Hepatocyte (in vitro differentiated cells): ENCODE results near the gene WHAMM. TPM values are rescaled to one million over a fixed set of nuclear protein-coding genes. Genes with fewer than 3 reads are reported as not detected.

Experiments used
- DNase-seq: peaks from one replicate; pipeline ENCODE4 v3.0.0-alpha.2; 2016; ENCODE audit warnings: low spot score
- H2AFZ ChIP-seq: fragments of 200-600 bp; sonication (generic); 2 replicates; pipeline ENCODE4 v1.6.0; 2016; ENCODE audit warnings: antibody characterized with exemption, mild to moderate bottlenecking
- H3K27ac ChIP-seq: fragments of 200-600 bp; sonication (generic); 2 replicates; pipeline ENCODE4 v1.5.1; 2016; ENCODE audit warnings: mild to moderate bottlenecking
- H3K27me3 ChIP-seq: fragments of 200-600 bp; sonication (generic); 2 replicates; pipeline ENCODE4 v1.6.1; 2016
- H3K36me3 ChIP-seq: fragments of 200-600 bp; sonication (generic); replicated peaks from 2 replicates; pipeline ENCODE4 v1.5.1; 2016; ENCODE audit warnings: low read depth; ENCODE audit not compliant: insufficient read depth
- H3K4me1 ChIP-seq: fragments of 200-600 bp; sonication (generic); 2 replicates; pipeline ENCODE4 v1.5.1; 2016; ENCODE audit warnings: mild to moderate bottlenecking, moderate library complexity; ENCODE audit not compliant: insufficient read depth
- H3K4me2 ChIP-seq: fragments of 200-600 bp; sonication (generic); 2 replicates; pipeline ENCODE4 v1.6.0; 2016
- H3K4me3 ChIP-seq: fragments of 200-600 bp; sonication (generic); 2 replicates; pipeline ENCODE4 v1.5.1; 2016; ENCODE audit warnings: mild to moderate bottlenecking
- H3K79me2 ChIP-seq: fragments of 200-600 bp; sonication (generic); 2 replicates; pipeline ENCODE4 v1.6.0; 2017; ENCODE audit warnings: mild to moderate bottlenecking
- H3K9me2 ChIP-seq: fragments of 200-600 bp; sonication (generic); replicated peaks from 2 replicates; pipeline ENCODE4 v1.6.0; 2017; ENCODE audit warnings: mild to moderate bottlenecking; ENCODE audit not compliant: insufficient read depth
- H3K9me3 ChIP-seq: fragments of 200-600 bp; sonication (generic); 2 replicates; pipeline ENCODE4 v1.5.1; 2016; ENCODE audit warnings: low read depth, mild to moderate bottlenecking
- H4K20me1 ChIP-seq: fragments of 200-600 bp; sonication (generic); 2 replicates; pipeline ENCODE4 v1.6.0; 2016; ENCODE audit warnings: mild to moderate bottlenecking; ENCODE audit not compliant: insufficient read depth, poor library complexity, severe bottlenecking
- EZH2 ChIP-seq: fragments of 200-600 bp; sonication (generic); IDR thresholded peaks from 2 replicates; pipeline ENCODE4 v1.6.1; 2016; ENCODE audit warnings: antibody characterized with exemption, mild to moderate bottlenecking, borderline replicate concordance
- EZH2phosphoT487 ChIP-seq: fragments of 200-600 bp; sonication (generic); IDR thresholded peaks from one replicate; pipeline ENCODE4 v1.6.1; 2018; ENCODE audit warnings: antibody characterized with exemption, mild to moderate bottlenecking, low read depth, moderate library complexity; ENCODE audit not compliant: unreplicated experiment, severe bottlenecking
- WGBS: methylation state at CpG from one replicate; pipeline ENCODE4 v1.1.6; 2016; ENCODE audit warnings: low lambda C conversion rate; ENCODE audit errors: missing lambda C conversion rate; 5-methylcytosine and 5-hydroxymethylcytosine counted together
- polyA plus RNA-seq: library from polyadenylated mRNA; unstranded; fragments of >200 nt; fragmentation: Nextera tagmentation; extraction: Ambion mirVana; gene quantifications from 2 replicates; pipeline ENCODE4 v1.2.1, GENCODE V29; 2016
- total RNA-seq: library from RNA; depleted of rRNA; stranded (reverse); fragments of >200 nt; gene quantifications from 2 replicates; pipeline ENCODE4 v1.2.3, GENCODE V29; 2014
- TF ChIP-seq, protein P1 (sequence below): fragments of 200-600 bp; sonication (generic); IDR thresholded peaks from 2 replicates; pipeline ENCODE4 v1.5.1; 2016; ENCODE audit warnings: antibody characterized with exemption, mild to moderate bottlenecking; ENCODE audit not compliant: poor library complexity

The WHAMM gene
- total and polyA plus RNA-seq, 2 experiments from 2014 or later = 5.3 to 8.0 TPM

DNA sequence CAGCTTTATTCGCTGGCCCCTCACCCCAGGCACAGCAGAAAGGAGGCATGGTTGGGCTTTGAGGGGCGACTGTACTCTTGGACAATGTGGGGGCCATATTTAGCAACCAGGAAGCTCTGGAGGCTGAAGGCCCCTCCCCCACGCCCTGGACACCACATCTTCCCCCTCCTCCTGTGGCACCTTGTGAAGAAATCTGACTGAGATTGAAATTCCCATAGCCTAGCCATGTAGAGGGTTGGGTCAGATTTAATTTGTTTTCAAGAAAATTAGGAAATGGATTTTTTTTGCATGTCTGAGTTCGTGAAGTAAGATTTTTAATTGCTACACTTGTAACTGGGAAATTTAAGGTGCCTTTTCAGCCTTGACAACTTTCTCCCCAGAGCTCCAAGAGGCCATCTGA, 28.1 kb upstream of the WHAMM start:
- DNase-seq = no peak
- Histone ChIP-seq H3K9me3 (no peaks in the 10 kb centered on the region), H3K4me2 (no peak overlapping the region), H3K79me2 (no peaks in the 10 kb centered on the region), H3K27me3 (no peaks in the 10 kb centered on the region), H3K9me2 (no peaks in the 10 kb centered on the region), H3K36me3 (no peaks in the 10 kb centered on the region), H4K20me1 (no peaks in the 10 kb centered on the region), H2AFZ (no peak overlapping the region), H3K27ac (no peak overlapping the region), H3K4me1 (no peaks in the 10 kb centered on the region), H3K4me3 (no peak overlapping the region)
- TF ChIP-seq EZH2 (no peak), EZH2phosphoT487 (no peak)
- 84% methylated on average over 4 of the region's 4 CpGs for WGBS

DNA sequence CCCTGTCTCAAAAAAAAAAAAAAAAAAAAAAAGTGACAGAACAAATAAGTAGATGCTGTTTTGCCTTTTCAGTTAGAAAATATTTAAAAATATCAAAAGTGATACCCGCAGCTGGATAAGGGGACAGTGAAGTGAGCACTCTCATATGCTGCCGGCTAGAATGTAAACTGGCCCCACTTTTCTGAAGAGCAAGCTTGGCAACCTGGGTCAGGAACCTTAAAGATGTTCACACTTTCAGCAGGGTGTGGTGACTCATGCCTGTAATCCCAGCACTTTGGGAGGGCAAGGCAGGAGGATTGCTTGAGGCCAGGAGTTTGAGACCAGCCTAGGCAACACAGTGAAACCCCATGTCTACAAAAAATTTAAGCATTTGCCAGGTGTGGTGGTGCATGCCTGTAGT, 20.9 kb upstream of the WHAMM start:
- Histone ChIP-seq H4K20me1 (no peaks in the 10 kb centered on the region), H3K4me1 (no peaks in the 10 kb centered on the region), H3K27me3 (no peaks in the 10 kb centered on the region), H3K36me3 (no peaks in the 10 kb centered on the region), H3K9me3 (no peaks in the 10 kb centered on the region), H2AFZ (no peak overlapping the region), H3K27ac (no peak overlapping the region), H3K4me2 (no peak overlapping the region), H3K9me2 (no peaks in the 10 kb centered on the region), H3K79me2 (no peaks in the 10 kb centered on the region), H3K4me3 (no peak overlapping the region)
- DNase-seq = no peak
- WGBS = 90% methylated on average over 2 of the region's 2 CpGs
- no peak for TF ChIP-seq EZH2
- TF ChIP-seq, protein P1, sequence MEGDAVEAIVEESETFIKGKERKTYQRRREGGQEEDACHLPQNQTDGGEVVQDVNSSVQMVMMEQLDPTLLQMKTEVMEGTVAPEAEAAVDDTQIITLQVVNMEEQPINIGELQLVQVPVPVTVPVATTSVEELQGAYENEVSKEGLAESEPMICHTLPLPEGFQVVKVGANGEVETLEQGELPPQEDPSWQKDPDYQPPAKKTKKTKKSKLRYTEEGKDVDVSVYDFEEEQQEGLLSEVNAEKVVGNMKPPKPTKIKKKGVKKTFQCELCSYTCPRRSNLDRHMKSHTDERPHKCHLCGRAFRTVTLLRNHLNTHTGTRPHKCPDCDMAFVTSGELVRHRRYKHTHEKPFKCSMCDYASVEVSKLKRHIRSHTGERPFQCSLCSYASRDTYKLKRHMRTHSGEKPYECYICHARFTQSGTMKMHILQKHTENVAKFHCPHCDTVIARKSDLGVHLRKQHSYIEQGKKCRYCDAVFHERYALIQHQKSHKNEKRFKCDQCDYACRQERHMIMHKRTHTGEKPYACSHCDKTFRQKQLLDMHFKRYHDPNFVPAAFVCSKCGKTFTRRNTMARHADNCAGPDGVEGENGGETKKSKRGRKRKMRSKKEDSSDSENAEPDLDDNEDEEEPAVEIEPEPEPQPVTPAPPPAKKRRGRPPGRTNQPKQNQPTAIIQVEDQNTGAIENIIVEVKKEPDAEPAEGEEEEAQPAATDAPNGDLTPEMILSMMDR = no peak
- TF ChIP-seq EZH2phosphoT487 = no peak

DNA sequence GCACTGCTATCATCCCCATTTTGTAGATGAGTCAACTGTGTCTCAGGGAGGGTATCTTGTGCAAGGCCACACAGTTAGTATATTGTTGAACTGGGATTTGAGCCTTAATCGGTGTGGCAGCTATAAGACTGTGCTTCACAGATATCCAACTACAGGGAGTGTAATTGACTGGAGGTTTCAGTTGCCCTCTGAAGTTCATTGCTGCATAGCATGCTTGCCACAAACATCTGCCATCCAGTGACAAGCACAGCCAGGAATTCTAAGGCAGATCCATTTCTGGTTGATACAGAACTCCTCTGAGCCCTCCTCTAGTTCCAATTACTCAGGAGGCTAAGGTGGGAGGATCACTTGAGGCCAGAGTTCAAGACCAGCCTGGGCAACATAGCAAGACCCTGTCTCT, 19.9 kb upstream of the WHAMM start:
- no peaks in the 10 kb centered on the region for H3K36me3 ChIP-seq
- H2AFZ ChIP-seq = no peak overlapping the region
- no peaks in the 10 kb centered on the region for H3K4me1 ChIP-seq
- H3K27me3 ChIP-seq = no peaks in the 10 kb centered on the region
- H3K9me3 ChIP-seq = no peaks in the 10 kb centered on the region
- no peak for DNase-seq
- TF ChIP-seq, protein P1 = no peak
- no peak overlapping the region for H3K27ac ChIP-seq
- H3K9me2 ChIP-seq = no peaks in the 10 kb centered on the region
- H4K20me1 ChIP-seq = no peaks in the 10 kb centered on the region
- no peaks in the 10 kb centered on the region for H3K79me2 ChIP-seq
- H3K4me2 ChIP-seq = no peak overlapping the region
- no peak overlapping the region for H3K4me3 ChIP-seq
- 90% methylated on average over 1 of the region's 1 CpG for WGBS

DNA sequence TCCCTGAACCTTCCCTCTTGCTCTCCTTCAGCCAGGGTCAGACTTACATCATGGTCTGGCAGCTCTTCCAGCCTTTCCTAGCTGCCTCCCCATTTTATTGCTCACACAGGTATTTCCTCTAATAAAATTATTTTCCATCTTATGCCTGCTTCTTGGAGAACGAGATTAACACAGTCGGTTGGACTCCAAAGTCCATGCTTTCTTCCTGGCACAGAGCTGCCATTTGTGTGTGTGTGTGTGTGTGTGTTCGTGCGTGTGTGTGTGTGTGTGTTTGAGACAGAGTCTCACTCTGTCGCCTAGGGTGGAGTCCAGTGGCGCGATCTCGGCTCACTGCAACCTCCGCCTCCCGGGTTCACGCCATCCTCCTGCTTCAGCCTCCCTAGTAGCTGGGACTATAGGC, 19.1 kb upstream of the WHAMM start:
- H3K9me2 ChIP-seq = no peaks in the 10 kb centered on the region
- H3K4me2 ChIP-seq = no peak overlapping the region
- H3K36me3 ChIP-seq = no peaks in the 10 kb centered on the region
- no peaks in the 10 kb centered on the region for H3K27me3 ChIP-seq
- H4K20me1 ChIP-seq = no peaks in the 10 kb centered on the region
- H3K27ac ChIP-seq = no peak overlapping the region
- 81% methylated on average over 11 of the region's 11 CpGs for WGBS
- no peaks in the 10 kb centered on the region for H3K9me3 ChIP-seq
- no peaks in the 10 kb centered on the region for H3K79me2 ChIP-seq
- H3K4me1 ChIP-seq = no peaks in the 10 kb centered on the region
- no peak overlapping the region for H2AFZ ChIP-seq
- H3K4me3 ChIP-seq = no peak overlapping the region
- DNase-seq = no peak
- TF ChIP-seq, protein P1 = no peak
- TF ChIP-seq EZH2 (no peak), EZH2phosphoT487 (no peak)
